DOHH2 (cell line): ENCODE measurements around the gene RNU5B-1.

Source experiments
- CTCF ChIP-seq: fragments of 200-600 bp; sonication (generic); IDR thresholded peaks from one replicate; pipeline ENCODE4 v1.5.1; 2014; ENCODE audit warnings: antibody characterized with exemption, mild to moderate bottlenecking, low read depth, low read length; ENCODE audit not compliant: poor library complexity, severe bottlenecking
- EZH2phosphoT487 ChIP-seq: fragments of 200-600 bp; sonication (generic); IDR thresholded peaks from 2 replicates; pipeline ENCODE4 v1.6.1; 2017; ENCODE audit warnings: borderline replicate concordance, mild to moderate bottlenecking, antibody characterized with exemption, low read length, moderate library complexity, mixed read lengths

DNA sequence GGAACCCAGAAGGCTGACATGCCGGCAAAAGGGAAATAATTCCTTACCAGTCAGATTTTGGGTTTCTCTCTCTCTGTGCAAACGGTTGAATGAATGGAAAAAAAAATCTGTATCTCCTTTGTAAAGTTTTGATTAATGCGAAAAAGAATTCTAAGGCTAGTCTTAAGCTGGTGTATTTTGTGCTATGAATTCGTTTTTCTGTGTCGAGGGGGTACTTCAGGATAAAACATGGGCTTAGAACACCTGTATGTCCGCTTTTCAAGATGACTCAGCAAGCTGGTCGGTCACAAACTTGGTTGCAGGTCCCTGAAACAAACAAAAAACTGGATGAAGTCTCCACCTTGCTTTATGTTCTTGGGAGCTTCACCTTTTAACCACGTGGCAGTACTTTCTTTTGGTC lies 44.9 kb downstream of the RNU5B-1 start:
- TF ChIP-seq CTCF (no peak), EZH2phosphoT487 (no peak)
